T-cell (primary cell): Measurements from ENCODE around the gene PTPRO. TPM values are rescaled to one million over a fixed set of nuclear protein-coding genes. Genes with fewer than 3 reads are reported as not detected.

Experiments
- ATAC-seq, 4 experiments: fragments of 200-7000 bp in 3 of 4; fragments of 150-1000 bp in 1 of 4; cut with Tn5 transposase; replicated peaks in 1 of 4; 1 replicate in 3 of 4; 2 replicates in 1 of 4; pipeline ENCODE4 v1.10.0; 2021; ENCODE audit warnings: moderate library complexity in 3 of 4, mild to moderate bottlenecking in 2 of 4, moderate number of reproducible peaks in 1 of 4
- CTCF ChIA-PET, 2 donors: fragments of 300-600 bp; sonication (Branson Sonifier 250); formaldehyde crosslinking; loops; one replicate each; lab custom pipeline; 2022; ENCODE audit warnings: antibody characterized with exemption in 2 of 2; lab: Charles Lee
- POLR2A ChIA-PET, 2 donors: fragments of 300-600 bp; sonication (Branson Sonifier 250); formaldehyde crosslinking; loops; one replicate each; lab custom pipeline; 2022; ENCODE audit warnings: antibody characterized with exemption in 2 of 2; lab: Charles Lee
- DNase-seq, 35 experiments: peaks; one replicate each; pipeline versions ENCODE4 v3.0.0 to v3.0.0-alpha.2; 2013 to 2023
- H3K27ac ChIP-seq: one replicate; pipeline ENCODE4 v1.5.1; 2013; ENCODE audit warnings: low read length
- H3K27me3 ChIP-seq, 2 experiments: replicated peaks in 1 of 2; 1 replicate in 1 of 2; 2 replicates in 1 of 2; pipeline versions ENCODE4 v1.6.1 to v1.7.0; 2013; ENCODE audit warnings: low read length in 1 of 2, mixed read lengths in 1 of 2; ENCODE audit not compliant: control insufficient read depth in 2 of 2, insufficient read depth in 2 of 2; ENCODE audit errors: extremely low read depth in 1 of 2
- H3K36me3 ChIP-seq, 2 donors: 1 replicate in 1 of 2; 2 replicates in 1 of 2; pipeline versions ENCODE4 v1.6.1 to v1.7.0; 2013; ENCODE audit warnings: low read length in 1 of 2; ENCODE audit not compliant: control insufficient read depth in 2 of 2, insufficient read depth in 1 of 2; ENCODE audit errors: extremely low read depth in 1 of 2
- H3K4me1 ChIP-seq, 2 experiments: 1 replicate in 1 of 2; 2 replicates in 1 of 2; pipeline versions ENCODE4 v1.6.1 to v1.7.0; 2013; ENCODE audit warnings: low read length in 2 of 2, mixed read lengths in 1 of 2; ENCODE audit not compliant: insufficient read depth in 2 of 2, control insufficient read depth in 1 of 2; ENCODE audit errors: extremely low read depth in 1 of 2
- H3K4me3 ChIP-seq, 2 donors: 1 replicate in 1 of 2; 2 replicates in 1 of 2; pipeline versions ENCODE4 v1.5.1 to v1.7.0; 2013; ENCODE audit warnings: mild to moderate bottlenecking in 2 of 2, low read length in 1 of 2, moderate library complexity in 1 of 2; ENCODE audit not compliant: control insufficient read depth in 1 of 2; ENCODE audit errors: extremely low read depth in 1 of 2
- H3K9me3 ChIP-seq: 2 replicates; pipeline ENCODE4 v1.7.0; 2013
- H3K27ac Mint-ChIP-seq, 2 donors: one replicate each; pipeline ENCODE4 v1.8.0; 2020 to 2021; ENCODE audit warnings: mild to moderate bottlenecking in 2 of 2, mixed read lengths in 2 of 2
- H3K27me3 Mint-ChIP-seq, 2 donors: one replicate each; pipeline ENCODE4 v1.8.0; 2021 to 2022; ENCODE audit warnings: mixed read lengths in 2 of 2
- H3K36me3 Mint-ChIP-seq: one replicate; pipeline ENCODE4 v1.8.0; 2021; ENCODE audit warnings: mixed read lengths
- H3K4me1 Mint-ChIP-seq, 3 donors: one replicate each; pipeline ENCODE4 v1.8.0; 2020 to 2022; ENCODE audit warnings: mixed read lengths in 3 of 3, mild to moderate bottlenecking in 1 of 3
- H3K4me3 Mint-ChIP-seq, 3 donors: one replicate each; pipeline ENCODE4 v1.8.0; 2020 to 2022; ENCODE audit warnings: mild to moderate bottlenecking in 3 of 3, mixed read lengths in 3 of 3, moderate library complexity in 3 of 3
- H3K9me3 Mint-ChIP-seq, 3 donors: one replicate each; pipeline ENCODE4 v1.8.0; 2020 to 2022; ENCODE audit warnings: mixed read lengths in 3 of 3
- WGBS: methylation state at CpG from one replicate; pipeline ENCODE4 v1.1.5; 2013; ENCODE audit warnings: missing lambda C conversion rate; ENCODE audit not compliant: insufficient coverage; 5-methylcytosine and 5-hydroxymethylcytosine counted together
- total RNA-seq, 35 experiments: library from RNA in 6 of 35; stranded (reverse) in 6 of 35; fragments of 120-200 nt in 1 of 35; gene quantifications; one replicate each; pipeline versions ENCODE4 v1.2.1 to v1.2.4 and lab custom pipeline; 2013 to 2026

Gene PTPRO
- total RNA-seq, 5 donors from 2014 or later (not counting 1 experiment from before 2014, with no cell fraction given): 1.1 to 11.5 (median 6.3) TPM

GRCh38 chr12:15485466-15485865 is 163.2 kb downstream of the PTPRO start:
- H3K4me3 Mint-ChIP-seq: no peak overlapping the region
- no peaks in the 10 kb centered on the region for H3K36me3 Mint-ChIP-seq
- Histone ChIP-seq H3K27me3 (peaks cover 0 to 2% of the 10 kb centered on the region in 2 experiments), H3K27ac (no peak overlapping the region), H3K36me3 (no peaks in the 10 kb centered on the region), H3K9me3 (no peaks in the 10 kb centered on the region), H3K4me3 (no peak overlapping the region), H3K4me1 (no peaks in the 10 kb centered on the region)
- no peaks in the 10 kb centered on the region for H3K9me3 Mint-ChIP-seq
- no peak overlapping the region for H3K27ac Mint-ChIP-seq
- ATAC-seq (no peak), DNase-seq (no peak)
- H3K27me3 Mint-ChIP-seq: peaks cover 9 to 26% of the 10 kb centered on the region in 2 donors
- no CpG with 5 or more reads among the region's 3 CpGs for WGBS
- CTCF ChIA-PET: no interaction called here
- POLR2A ChIA-PET: interaction anchor here in 1 of 2 donors (0.6 kb wide), 2 partner anchors 44 to 236 kb away, joined by 3 read pairs; no protein-coding TSS in a partner anchor
- no peaks in the 10 kb centered on the region for H3K4me1 Mint-ChIP-seq

- no peaks in the 10 kb centered on the region for H3K36me3 ChIP-seq
- peaks cover 12 to 21% of the 10 kb centered on the region in 2 donors for H3K27me3 Mint-ChIP-seq
- no peaks in the 10 kb centered on the region for H3K4me1 ChIP-seq
- CTCF ChIA-PET: interaction anchor here in 1 of 2 donors (0.6 kb wide), 1 partner anchor 649 kb away, joined by 4 read pairs; no protein-coding TSS in a partner anchor
- POLR2A ChIA-PET: no interaction called here
- ATAC-seq: no peak
- no peaks in the 10 kb centered on the region for H3K36me3 Mint-ChIP-seq
- 100% methylated on average over 1 of the region's 6 CpGs for WGBS
- H3K9me3 ChIP-seq: no peaks in the 10 kb centered on the region
- no peak overlapping the region for H3K27ac ChIP-seq
- H3K4me1 Mint-ChIP-seq: no peaks in the 10 kb centered on the region
- H3K4me3 Mint-ChIP-seq: no peak overlapping the region
- no peaks in the 10 kb centered on the region for H3K9me3 Mint-ChIP-seq
- H3K4me3 ChIP-seq: no peak overlapping the region
- no peak overlapping the region for H3K27ac Mint-ChIP-seq
- peaks cover 2% of the 10 kb centered on the region in 2 experiments for H3K27me3 ChIP-seq
- no peak for DNase-seq
These were observed 164.6 kb downstream of the PTPRO start for GRCh38 chr12:15486859-15487258.

- H3K4me1 Mint-ChIP-seq: no peaks in the 10 kb centered on the region
- Histone ChIP-seq H3K9me3 (no peaks in the 10 kb centered on the region), H3K36me3 (no peaks in the 10 kb centered on the region), H3K4me3 (no peak overlapping the region), H3K4me1 (no peaks in the 10 kb centered on the region), H3K27ac (no peak overlapping the region), H3K27me3 (peaks cover 2% of the 10 kb centered on the region in 2 experiments)
- ATAC-seq (no peak), DNase-seq (no peak)
- ChIA-PET POLR2A (no interaction called here), CTCF (interaction anchor here in 1 of 2 donors (0.7 kb wide), 1 partner anchor 34 kb away, joined by 3 read pairs; no protein-coding TSS in a partner anchor)
- no peak overlapping the region for H3K27ac Mint-ChIP-seq
- no peaks in the 10 kb centered on the region for H3K36me3 Mint-ChIP-seq
- H3K27me3 Mint-ChIP-seq: peaks cover 14 to 20% of the 10 kb centered on the region in 2 donors
- H3K4me3 Mint-ChIP-seq: no peak overlapping the region
- H3K9me3 Mint-ChIP-seq: peaks cover 4 to 10% (median 6%) of the 10 kb centered on the region in 3 donors
These were observed 166.2 kb downstream of the PTPRO start for GRCh38 chr12:15488481-15488880.

- peaks cover 0 to 4% (median 4%) of the 10 kb centered on the region in 3 donors for H3K4me1 Mint-ChIP-seq
- 0% methylated on average over 1 of the region's 4 CpGs for WGBS
- ChIA-PET CTCF (no interaction called here), POLR2A (interaction anchor here in 1 of 2 donors (0.5 kb wide), 1 partner anchor 29 kb away, joined by 4 read pairs; no protein-coding TSS in a partner anchor)
- no peaks in the 10 kb centered on the region for H3K9me3 ChIP-seq
- no peak overlapping the region for H3K27ac ChIP-seq
- H3K27me3 Mint-ChIP-seq: peaks cover 19 to 25% of the 10 kb centered on the region in 2 donors
- H3K36me3 Mint-ChIP-seq: no peaks in the 10 kb centered on the region
- H3K36me3 ChIP-seq: no peaks in the 10 kb centered on the region
- no peak overlapping the region for H3K27ac Mint-ChIP-seq
- H3K4me1 ChIP-seq: no peaks in the 10 kb centered on the region
- DNase-seq (no peak), ATAC-seq (no peak)
- peaks cover 0 to 7% of the 10 kb centered on the region in 2 experiments for H3K27me3 ChIP-seq
- H3K4me3 ChIP-seq: no peak overlapping the region
- no peak overlapping the region for H3K4me3 Mint-ChIP-seq
- peaks cover 4 to 10% (median 6%) of the 10 kb centered on the region in 3 donors for H3K9me3 Mint-ChIP-seq
These were observed 172.2 kb downstream of the PTPRO start for GRCh38 chr12:15494329-15495046.

- Mint-ChIP-seq H3K9me3 (peaks cover 4 to 10% (median 6%) of the 10 kb centered on the region in 3 donors), H3K4me3 (no peak overlapping the region), H3K36me3 (no peaks in the 10 kb centered on the region), H3K27me3 (peaks cover 19 to 24% of the 10 kb centered on the region in 2 donors), H3K4me1 (peaks cover 0 to 4% (median 4%) of the 10 kb centered on the region in 3 donors), H3K27ac (no peak overlapping the region)
- no peak for DNase-seq
- Histone ChIP-seq H3K27me3 (peaks cover 0 to 7% of the 10 kb centered on the region in 2 experiments), H3K27ac (no peak overlapping the region), H3K4me3 (no peak overlapping the region), H3K9me3 (no peaks in the 10 kb centered on the region), H3K36me3 (no peaks in the 10 kb centered on the region), H3K4me1 (no peaks in the 10 kb centered on the region)
- WGBS: no CpG with 5 or more reads among the region's 1 CpG
- no peak for ATAC-seq
- ChIA-PET POLR2A (no interaction called here), CTCF (interaction anchor here in 1 of 2 donors (0.8 kb wide), 1 partner anchor 89 kb away, joined by 3 read pairs; no protein-coding TSS in a partner anchor)
These were observed 173.4 kb downstream of the PTPRO start for GRCh38 chr12:15495746-15496145.

- POLR2A ChIA-PET: no interaction called here
These were observed 174.4 kb downstream of the PTPRO start for GRCh38 chr12:15496738-15497137.

More at GRCh38 chr12:15496738-15497137, 174.4 kb downstream of the PTPRO start:
- no peak overlapping the region for H3K27ac Mint-ChIP-seq
- peaks cover 0 to 4% (median 4%) of the 10 kb centered on the region in 3 donors for H3K4me1 Mint-ChIP-seq
- no peak overlapping the region for H3K27ac ChIP-seq
- H3K27me3 ChIP-seq: peaks cover 0 to 5% of the 10 kb centered on the region in 2 experiments
- no peaks in the 10 kb centered on the region for H3K9me3 ChIP-seq
- DNase-seq: no peak
- CTCF ChIA-PET: interaction anchor here in 1 of 2 donors (0.8 kb wide), 1 partner anchor 88 kb away, joined by 3 read pairs; no protein-coding TSS in a partner anchor
- H3K27me3 Mint-ChIP-seq: peaks cover 18 to 25% of the 10 kb centered on the region in 2 donors
- no peaks in the 10 kb centered on the region for H3K36me3 ChIP-seq
- ATAC-seq: no peak
- peaks cover 4 to 10% (median 6%) of the 10 kb centered on the region in 3 donors for H3K9me3 Mint-ChIP-seq
- no peaks in the 10 kb centered on the region for H3K4me1 ChIP-seq
- no peak overlapping the region for H3K4me3 ChIP-seq
- H3K36me3 Mint-ChIP-seq: no peaks in the 10 kb centered on the region
- H3K4me3 Mint-ChIP-seq: no peak overlapping the region
